NB4 (cell line): ENCODE measurements around the gene CCDC178.

Source experiments
- CTCF ChIP-seq: IDR thresholded peaks from one replicate; pipeline ENCODE4 v1.5.1; 2012; ENCODE audit warnings: low read depth, low read length
- MYC ChIP-seq: IDR thresholded peaks from 2 replicates; pipeline ENCODE4 v1.6.1; 2011; ENCODE audit warnings: low read depth, low read length
- POLR2A ChIP-seq: IDR thresholded peaks from 2 replicates; pipeline ENCODE4 v1.6.1; 2011; ENCODE audit warnings: mild to moderate bottlenecking; ENCODE audit not compliant: insufficient read length; ENCODE audit errors: extremely low read depth

GRCh38 chr18:32934201-32934600 is 506.3 kb downstream of the CCDC178 start:
- TF ChIP-seq MYC (no peak), CTCF (no peak), POLR2A (no peak)
